CD4-positive, alpha-beta T cell (primary cell): ENCODE results near the gene FZR1. TPM values are rescaled to one million over a fixed set of nuclear protein-coding genes. Genes with fewer than 3 reads are reported as not detected.

Experiments used
- ATAC-seq: fragments of 200-7000 bp; cut with Tn5 transposase; one replicate; pipeline ENCODE4 v1.10.0; 2022; ENCODE audit warnings: mild to moderate bottlenecking; ENCODE audit not compliant: poor library complexity
- CTCF ChIA-PET: fragments of 350-600 bp; sonication (Branson Sonifier 250); formaldehyde crosslinking; loops from one replicate; lab custom pipeline; 2021; ENCODE audit warnings: antibody characterized with exemption, inconsistent platforms; lab: Charles Lee
- POLR2A ChIA-PET: fragments of 350-600 bp; sonication (Branson Sonifier 250); formaldehyde crosslinking; loops from one replicate; lab custom pipeline; 2021; ENCODE audit warnings: antibody characterized with exemption, inconsistent platforms; lab: Charles Lee
- DNase-seq, 14 experiments: peaks; one replicate each; pipeline ENCODE4 v3.0.0-alpha.2; 2013 to 2020; ENCODE audit warnings: mixed read lengths in 2 of 14
- H3K27ac ChIP-seq, 2 donors: one replicate each; pipeline versions ENCODE4 v1.5.1 to v1.7.0; 2013; ENCODE audit warnings: low read length in 2 of 2, low read depth in 1 of 2, mild to moderate bottlenecking in 1 of 2
- H3K27me3 ChIP-seq, 2 experiments: 1 replicate in 1 of 2; 2 replicates in 1 of 2; pipeline versions ENCODE4 v1.6.1 to v1.7.0; 2013; ENCODE audit warnings: low read length in 2 of 2, control low read depth in 1 of 2, mild to moderate bottlenecking in 1 of 2, moderate library complexity in 1 of 2; ENCODE audit not compliant: insufficient read depth in 2 of 2, control insufficient read depth in 1 of 2
- H3K36me3 ChIP-seq: one replicate; pipeline ENCODE4 v1.6.1; 2013; ENCODE audit warnings: low read length, control low read depth; ENCODE audit not compliant: insufficient read depth
- H3K4me1 ChIP-seq: one replicate; pipeline ENCODE4 v1.6.1; 2013; ENCODE audit warnings: low read length, control low read depth; ENCODE audit not compliant: insufficient read depth
- H3K4me3 ChIP-seq: one replicate; pipeline ENCODE4 v1.5.1; 2013; ENCODE audit warnings: mild to moderate bottlenecking, low read length, moderate library complexity
- H3K9me3 ChIP-seq, 2 experiments: 1 replicate in 1 of 2; 2 replicates in 1 of 2; pipeline versions ENCODE4 v1.6.1 to v1.7.0; 2013; ENCODE audit warnings: low read length in 2 of 2, mild to moderate bottlenecking in 2 of 2, control low read depth in 1 of 2, moderate library complexity in 1 of 2; ENCODE audit not compliant: control insufficient read depth in 1 of 2, insufficient read depth in 1 of 2
- H3K27ac Mint-ChIP-seq: one replicate; pipeline ENCODE4 v1.8.0; 2020; ENCODE audit warnings: mixed read lengths
- H3K27me3 Mint-ChIP-seq: one replicate; pipeline ENCODE4 v1.8.0; 2021; ENCODE audit warnings: mixed read lengths
- H3K36me3 Mint-ChIP-seq: one replicate; pipeline ENCODE4 v1.8.0; 2021; ENCODE audit warnings: low read depth, mixed read lengths
- H3K4me1 Mint-ChIP-seq: one replicate; pipeline ENCODE4 v1.8.0; 2021; ENCODE audit warnings: low read depth, mixed read lengths
- H3K4me3 Mint-ChIP-seq: one replicate; pipeline ENCODE4 v1.8.0; 2020; ENCODE audit warnings: mild to moderate bottlenecking, mixed read lengths
- H3K9me3 Mint-ChIP-seq: one replicate; pipeline ENCODE4 v1.8.0; 2020; ENCODE audit warnings: mixed read lengths
- intact Hi-C, 2 experiments: fragments of 100-400 bp; cut with DNase I in 1 of 2; cut with micrococcal nuclease in 1 of 2; formaldehyde crosslinking; loops; one replicate each; pipeline versions ENCODE4 v1.15.1 to v1.9.0; 2023 to 2025; cut with DNase I, micrococcal nuclease
- polyA plus RNA-seq, 2 donors: library from polyadenylated mRNA; unstranded; fragments of 120-200 nt; gene quantifications; one replicate each; pipeline ENCODE4 v1.2.1, GENCODE V29; 2013
- total RNA-seq, 174 experiments: library from RNA in 2 of 174; stranded (reverse) in 2 of 174; gene quantifications; one replicate each; pipeline ENCODE4 v1.2.3 and lab custom pipeline; 2021 to 2026
- TF ChIP-seq, protein P1 (sequence below): fragments of 200-600 bp; IDR thresholded peaks from one replicate; pipeline ENCODE4 v1.8.0; 2022; ENCODE audit warnings: antibody characterized with exemption, mild to moderate bottlenecking

FZR1 gene
- total RNA-seq (100 to 1,000 TPM; 109 to 116 TPM), total RNA-seq (lab: John Stamatoyannopoulos, UW) (22.4 to 130 (median 85.2) reads per million in 172 experiments)
- polyA plus RNA-seq (2013, experiment 1 of 2) = 21.5 TPM
- 33.9 TPM for polyA plus RNA-seq (2013, experiment 2 of 2)

DNA sequence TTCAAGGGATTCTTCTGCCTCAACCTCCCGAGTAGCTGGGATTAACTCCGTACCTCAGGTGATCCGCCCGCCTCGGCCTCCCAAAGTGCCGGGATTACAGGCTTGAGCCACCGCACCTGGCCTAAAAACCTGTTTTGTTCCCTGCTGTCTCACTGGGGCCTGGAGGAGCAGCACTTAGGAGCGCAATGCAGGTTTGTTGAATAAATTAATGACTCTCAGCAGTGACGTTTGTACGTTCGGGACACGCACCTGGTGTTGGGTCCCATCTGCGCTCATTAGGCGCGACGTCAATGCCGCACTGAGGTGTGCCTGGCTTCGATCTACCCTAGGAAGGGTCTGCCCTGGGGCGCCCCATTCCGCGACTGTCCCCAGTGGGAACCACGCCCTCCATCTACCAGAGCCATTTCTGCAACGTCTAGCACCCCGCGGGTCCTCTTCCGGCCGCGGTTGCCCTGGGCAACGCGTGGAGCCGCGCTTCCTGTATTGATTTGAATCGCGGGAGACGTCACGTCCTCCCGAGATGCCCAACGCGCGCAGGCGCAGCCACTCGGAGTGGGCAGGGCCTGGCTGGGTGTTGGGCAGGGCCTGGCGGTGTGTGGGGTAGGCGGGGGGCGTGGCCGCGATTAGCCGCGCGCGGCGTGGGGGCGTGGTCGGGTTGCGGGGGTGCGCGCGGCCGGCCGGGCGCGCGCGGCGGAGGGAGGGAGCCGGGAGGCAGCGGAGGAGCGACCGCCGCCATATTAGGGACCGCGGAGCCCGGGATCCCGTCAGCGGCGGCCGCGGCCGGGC, at the start of gene FZR1:
Gene FZR1, plus strand, starts transcription at position 714 of the 786 bp plus-strand sequence. CDS start 16,679 bp downstream, outside the sequence.
- Histone ChIP-seq H3K9me3 (no peaks in the 10 kb centered on the region), H3K4me1 (peaks cover 53% of the 10 kb centered on the region), H3K4me3 (peak within 1 kb of the TSS; percentile 91), H3K27me3 (no peaks in the 10 kb centered on the region), H3K27ac (peak within 1 kb of the TSS; percentile 85 to 96), H3K36me3 (peaks cover 26% of the 10 kb centered on the region)
- ChIA-PET POLR2A (interaction anchor here (0.7 to 1.0 kb wide), 2 partner anchors 10 to 11 kb away, joined by 3 read pairs; no protein-coding TSS in a partner anchor), CTCF (interaction anchor here (0.7 kb wide), 1 partner anchor 194 kb away, joined by 3 read pairs; the partner anchor contains the start of gene PIP5K1C)
- Mint-ChIP-seq H3K4me1 (peaks cover 48% of the 10 kb centered on the region), H3K27ac (peak within 1 kb of the TSS; percentile 95), H3K36me3 (peaks cover 35% of the 10 kb centered on the region), H3K27me3 (no peaks in the 10 kb centered on the region), H3K9me3 (no peaks in the 10 kb centered on the region), H3K4me3 (peak within 1 kb of the TSS; percentile 95)
- ATAC-seq (peak; percentile 85), DNase-seq (peak; percentile 98 to 100 (median 100))
- intact Hi-C loops = loop anchor here (1.0 to 10.0 kb wide), 7 partner anchors 42 to 451 kb away; partner anchors contain the start of genes CACTIN (in 1 of the 2), HMG20B (in 1 of the 2), MFSD12 (in 1 of the 2) and TLE5 (in 1 of the 2)
- TF ChIP-seq, protein P1, sequence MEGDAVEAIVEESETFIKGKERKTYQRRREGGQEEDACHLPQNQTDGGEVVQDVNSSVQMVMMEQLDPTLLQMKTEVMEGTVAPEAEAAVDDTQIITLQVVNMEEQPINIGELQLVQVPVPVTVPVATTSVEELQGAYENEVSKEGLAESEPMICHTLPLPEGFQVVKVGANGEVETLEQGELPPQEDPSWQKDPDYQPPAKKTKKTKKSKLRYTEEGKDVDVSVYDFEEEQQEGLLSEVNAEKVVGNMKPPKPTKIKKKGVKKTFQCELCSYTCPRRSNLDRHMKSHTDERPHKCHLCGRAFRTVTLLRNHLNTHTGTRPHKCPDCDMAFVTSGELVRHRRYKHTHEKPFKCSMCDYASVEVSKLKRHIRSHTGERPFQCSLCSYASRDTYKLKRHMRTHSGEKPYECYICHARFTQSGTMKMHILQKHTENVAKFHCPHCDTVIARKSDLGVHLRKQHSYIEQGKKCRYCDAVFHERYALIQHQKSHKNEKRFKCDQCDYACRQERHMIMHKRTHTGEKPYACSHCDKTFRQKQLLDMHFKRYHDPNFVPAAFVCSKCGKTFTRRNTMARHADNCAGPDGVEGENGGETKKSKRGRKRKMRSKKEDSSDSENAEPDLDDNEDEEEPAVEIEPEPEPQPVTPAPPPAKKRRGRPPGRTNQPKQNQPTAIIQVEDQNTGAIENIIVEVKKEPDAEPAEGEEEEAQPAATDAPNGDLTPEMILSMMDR = no peak

DNA sequence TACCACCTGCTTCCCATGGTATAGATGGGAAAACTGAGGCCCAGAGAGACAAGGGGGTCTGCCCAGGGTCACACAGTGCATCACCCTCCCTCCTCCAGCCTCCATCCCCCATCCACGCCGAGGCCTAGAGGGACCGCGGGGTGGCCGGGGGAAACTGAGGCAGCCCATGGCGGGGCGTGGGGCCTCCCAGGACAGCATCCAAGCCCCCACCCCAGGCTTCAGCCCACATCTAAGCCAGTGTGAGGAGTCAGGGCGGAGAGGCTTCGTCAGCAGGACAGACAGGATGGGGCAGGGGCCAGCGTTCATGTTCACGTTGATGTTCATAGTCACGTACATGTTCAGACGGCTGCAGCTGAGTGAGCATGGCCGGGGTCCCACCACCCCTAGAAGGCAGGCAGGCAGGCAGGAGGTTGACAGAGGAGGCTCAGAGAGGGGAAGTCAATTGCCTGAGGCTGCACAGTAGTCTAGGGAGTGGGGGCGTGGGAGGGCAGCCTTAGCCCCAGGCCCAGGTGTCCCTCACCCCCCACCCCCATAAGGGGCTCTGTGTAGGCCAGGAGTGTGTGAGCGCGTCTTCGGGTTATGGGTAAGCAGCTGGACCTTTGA, 49.1 kb upstream of the FZR1 start:
- ChIA-PET POLR2A (no interaction called here), CTCF (no interaction called here)
- Histone ChIP-seq H3K9me3 (no peaks in the 10 kb centered on the region), H3K36me3 (peaks cover 41% of the 10 kb centered on the region), H3K4me3 (no peak overlapping the region), H3K4me1 (peaks cover 7% of the 10 kb centered on the region), H3K27ac (no peak overlapping the region), H3K27me3 (no peaks in the 10 kb centered on the region)
- H3K27me3 Mint-ChIP-seq = no peaks in the 10 kb centered on the region
- DNase-seq = no peak
- H3K4me1 Mint-ChIP-seq = no peaks in the 10 kb centered on the region
- no peak overlapping the region for H3K27ac Mint-ChIP-seq
- no peak for ATAC-seq
- H3K36me3 Mint-ChIP-seq = peaks cover 11% of the 10 kb centered on the region
- intact Hi-C loops = no loop called here
- no peak overlapping the region for H3K4me3 Mint-ChIP-seq
- no peaks in the 10 kb centered on the region for H3K9me3 Mint-ChIP-seq
- TF ChIP-seq, protein P1 = no peak

DNA sequence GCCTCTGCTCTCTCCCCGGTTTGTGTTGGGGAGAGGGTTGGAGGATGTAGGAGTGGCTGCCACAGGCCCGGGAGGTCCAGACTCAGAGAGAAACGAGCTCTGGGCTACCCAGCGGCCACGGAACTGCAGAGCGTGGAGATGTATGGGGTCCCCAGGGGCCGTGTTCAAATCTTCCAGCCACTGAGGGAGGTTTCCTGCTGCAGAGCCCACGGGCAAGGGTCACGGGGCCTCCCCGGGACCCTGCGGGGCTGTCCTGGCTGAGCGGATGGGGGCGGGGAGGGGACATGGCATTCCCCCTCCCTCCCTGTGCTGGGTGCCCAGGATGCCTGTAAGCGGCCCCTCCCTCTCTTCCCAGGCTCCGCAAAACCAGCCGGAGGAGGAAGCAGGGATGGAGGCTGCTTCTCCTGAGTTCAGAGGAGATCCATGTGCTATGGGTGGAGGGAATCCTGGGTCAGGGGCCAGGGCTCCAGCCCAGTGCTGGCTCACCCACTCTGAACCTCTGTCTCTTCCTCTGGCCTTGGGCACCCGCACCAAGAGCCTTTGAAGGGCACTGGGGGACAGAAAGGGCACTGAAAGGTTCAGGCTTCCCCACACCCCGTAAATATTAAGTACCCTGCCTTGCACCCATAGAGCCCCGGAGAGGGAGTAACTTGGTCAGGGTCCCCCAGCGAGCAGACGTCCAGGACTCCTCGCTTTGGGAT, 48.4 kb upstream of the FZR1 start:
- ChIA-PET CTCF (no interaction called here), POLR2A (no interaction called here)
- Histone ChIP-seq H3K4me1 (peaks cover 7% of the 10 kb centered on the region), H3K36me3 (peaks cover 35% of the 10 kb centered on the region), H3K27me3 (no peaks in the 10 kb centered on the region), H3K9me3 (no peaks in the 10 kb centered on the region), H3K4me3 (no peak overlapping the region), H3K27ac (no peak overlapping the region)
- TF ChIP-seq, protein P1 = no peak
- no peak overlapping the region for H3K4me3 Mint-ChIP-seq
- intact Hi-C loops = no loop called here
- no peak overlapping the region for H3K27ac Mint-ChIP-seq
- H3K27me3 Mint-ChIP-seq = no peaks in the 10 kb centered on the region
- ATAC-seq (no peak), DNase-seq (no peak)
- H3K4me1 Mint-ChIP-seq = no peaks in the 10 kb centered on the region
- H3K9me3 Mint-ChIP-seq = no peaks in the 10 kb centered on the region
- peaks cover 8% of the 10 kb centered on the region for H3K36me3 Mint-ChIP-seq
